Measurements from ENCODE around the gene CYP4Z1.
"Not testable (repeated sequence)": the region's sequence is repeated elsewhere in the genome, so short reads cannot be mapped to it uniquely, and the experiment has no call there.

Gene CYP4Z1

GRCh38 chr1:47067097-47067594 lies at the start of gene CYP4Z1:
Gene CYP4Z1, plus strand, starts transcription at chr1:47067231. Its CDS starts 260 bp downstream, at chr1:47067491.
- DNase-seq (ENCODE audit: low read depth in 2 of 3, low spot score in 1 of 3), result no peak

- no peak for DNase-seq (ENCODE audit: low read depth in 2 of 3, low spot score in 1 of 3)
Observed at GRCh38 chr1:47021070-47021469, 46.0 kb upstream of the CYP4Z1 start.

GRCh38 chr1:47023268-47024140 lies 43.5 kb upstream of the CYP4Z1 start, which contains the start of gene CYP4X1:
Gene CYP4X1, plus strand, starts transcription at chr1:47023669. Its CDS starts 149 bp downstream, at chr1:47023818.
- no peak for DNase-seq (ENCODE audit: low read depth in 2 of 3, low spot score in 1 of 3)

- no peak for DNase-seq (ENCODE audit: low read depth in 2 of 3, low spot score in 1 of 3)
Observed at GRCh38 chr1:47024141-47024801, 42.8 kb upstream of the CYP4Z1 start.

- no peak for DNase-seq (ENCODE audit: low read depth in 2 of 3, low spot score in 1 of 3)
Observed at GRCh38 chr1:47030170-47030805, 36.7 kb upstream of the CYP4Z1 start.

- DNase-seq (ENCODE audit: low read depth in 2 of 3, low spot score in 1 of 3), result no peak
Observed at GRCh38 chr1:47031059-47031458, 36.0 kb upstream of the CYP4Z1 start.

GRCh38 chr1:47031585-47031984 lies 35.4 kb upstream of the CYP4Z1 start:
- DNase-seq (ENCODE audit: low read depth in 2 of 3, low spot score in 1 of 3), result no peak

GRCh38 chr1:47036764-47037163 lies 30.3 kb upstream of the CYP4Z1 start:
- DNase-seq (ENCODE audit: low read depth in 2 of 3, low spot score in 1 of 3), result no peak

GRCh38 chr1:47059376-47059775 lies 7.7 kb upstream of the CYP4Z1 start:
- DNase-seq (ENCODE audit: low read depth in 2 of 3, low spot score in 1 of 3), result no peak

GRCh38 chr1:47069080-47069479 lies 2.0 kb downstream of the CYP4Z1 start:
- DNase-seq (ENCODE audit: low read depth in 2 of 3, low spot score in 1 of 3), result not testable (repeated sequence)

GRCh38 chr1:47069509-47069908 lies 2.5 kb downstream of the CYP4Z1 start:
- not testable (repeated sequence) for DNase-seq (ENCODE audit: low read depth in 2 of 3, low spot score in 1 of 3)

- peak in 1 of 3 donors; percentile 6 for DNase-seq (ENCODE audit: low read depth in 2 of 3, low spot score in 1 of 3)
Observed at GRCh38 chr1:47089356-47089755, 22.3 kb downstream of the CYP4Z1 start.

GRCh38 chr1:47091476-47091875 lies 24.4 kb downstream of the CYP4Z1 start:
- not testable (repeated sequence) for DNase-seq (ENCODE audit: low read depth in 2 of 3, low spot score in 1 of 3)

- DNase-seq (ENCODE audit: low read depth in 2 of 3, low spot score in 1 of 3), result no peak
Observed at GRCh38 chr1:47104816-47105215, 37.8 kb downstream of the CYP4Z1 start.

GRCh38 chr1:47106792-47107191 lies 39.8 kb downstream of the CYP4Z1 start:
- DNase-seq (ENCODE audit: low read depth in 2 of 3, low spot score in 1 of 3), result no peak

- DNase-seq (ENCODE audit: low read depth in 2 of 3, low spot score in 1 of 3), result not testable (repeated sequence)
Observed at GRCh38 chr1:47107851-47108574, 41.0 kb downstream of the CYP4Z1 start.

- not testable (repeated sequence) for DNase-seq (ENCODE audit: low read depth in 2 of 3, low spot score in 1 of 3)
Observed at GRCh38 chr1:47109482-47109881, 42.5 kb downstream of the CYP4Z1 start.

GRCh38 chr1:47113178-47113577 lies 46.1 kb downstream of the CYP4Z1 start:
- DNase-seq (ENCODE audit: low read depth in 2 of 3, low spot score in 1 of 3), result no peak

GRCh38 chr1:47121039-47121438 lies 54.0 kb downstream of the CYP4Z1 start:
- not testable (repeated sequence) for DNase-seq (ENCODE audit: low read depth in 2 of 3, low spot score in 1 of 3)

- not testable (repeated sequence) for DNase-seq (ENCODE audit: low read depth in 2 of 3, low spot score in 1 of 3)
Observed at GRCh38 chr1:47124834-47125233, 57.8 kb downstream of the CYP4Z1 start.

- DNase-seq (ENCODE audit: low read depth in 2 of 3, low spot score in 1 of 3), result not testable (repeated sequence)
Observed at GRCh38 chr1:47126997-47127396, 60.0 kb downstream of the CYP4Z1 start.

All from stimulated activated CD4-positive, alpha-beta T cell treated with anti-CD3 and anti-CD28 coated beads, Interleukin-12 subunit alpha, Interleukin-12 subunit beta, amount 100 ng/mL, for 48 hours (primary cell).